DOHH2 (cell line): ENCODE measurements around the gene CBX5.

Experiments
- EZH2phosphoT487 ChIP-seq: fragments of 200-600 bp; sonication (generic); IDR thresholded peaks from 2 replicates; pipeline ENCODE4 v1.6.1; 2017; ENCODE audit warnings: borderline replicate concordance, mild to moderate bottlenecking, antibody characterized with exemption, low read length, moderate library complexity, mixed read lengths
- TF ChIP-seq, protein P1 (sequence below): fragments of 200-600 bp; sonication (generic); IDR thresholded peaks from one replicate; pipeline ENCODE4 v1.5.1; 2014; ENCODE audit warnings: antibody characterized with exemption, mild to moderate bottlenecking, low read depth, low read length; ENCODE audit not compliant: poor library complexity, severe bottlenecking

DNA sequence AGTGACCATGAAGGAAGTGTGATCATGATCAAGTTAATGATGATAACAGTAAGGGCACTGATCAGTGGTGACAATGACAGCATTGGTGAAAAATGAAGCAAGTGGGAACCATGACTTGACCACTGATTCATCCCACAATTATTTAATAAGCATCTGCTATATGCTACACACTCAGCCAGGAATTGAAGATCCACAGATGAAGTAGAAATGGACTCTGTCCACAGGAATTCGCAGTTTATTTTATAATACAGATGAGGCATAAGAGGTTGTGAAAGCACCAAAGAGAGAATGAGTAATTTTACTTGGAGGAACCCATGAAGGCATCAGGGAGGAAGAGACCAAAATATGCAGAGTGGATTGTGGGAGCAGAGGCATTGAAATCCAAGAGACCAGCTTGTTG lies 57.3 kb downstream of the CBX5 start:
- TF ChIP-seq, protein P1, sequence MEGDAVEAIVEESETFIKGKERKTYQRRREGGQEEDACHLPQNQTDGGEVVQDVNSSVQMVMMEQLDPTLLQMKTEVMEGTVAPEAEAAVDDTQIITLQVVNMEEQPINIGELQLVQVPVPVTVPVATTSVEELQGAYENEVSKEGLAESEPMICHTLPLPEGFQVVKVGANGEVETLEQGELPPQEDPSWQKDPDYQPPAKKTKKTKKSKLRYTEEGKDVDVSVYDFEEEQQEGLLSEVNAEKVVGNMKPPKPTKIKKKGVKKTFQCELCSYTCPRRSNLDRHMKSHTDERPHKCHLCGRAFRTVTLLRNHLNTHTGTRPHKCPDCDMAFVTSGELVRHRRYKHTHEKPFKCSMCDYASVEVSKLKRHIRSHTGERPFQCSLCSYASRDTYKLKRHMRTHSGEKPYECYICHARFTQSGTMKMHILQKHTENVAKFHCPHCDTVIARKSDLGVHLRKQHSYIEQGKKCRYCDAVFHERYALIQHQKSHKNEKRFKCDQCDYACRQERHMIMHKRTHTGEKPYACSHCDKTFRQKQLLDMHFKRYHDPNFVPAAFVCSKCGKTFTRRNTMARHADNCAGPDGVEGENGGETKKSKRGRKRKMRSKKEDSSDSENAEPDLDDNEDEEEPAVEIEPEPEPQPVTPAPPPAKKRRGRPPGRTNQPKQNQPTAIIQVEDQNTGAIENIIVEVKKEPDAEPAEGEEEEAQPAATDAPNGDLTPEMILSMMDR, result no peak
- TF ChIP-seq EZH2phosphoT487, result no peak
